Gastrocnemius medialis (tissue), 4 donors: ENCODE results near the gene CD244.

Experiments used
- CTCF ChIP-seq, 5 experiments: fragments of 450-650 bp in 3 of 5; fragments of 200-600 bp in 2 of 5; sonication (generic) in 2 of 5; IDR thresholded peaks in 4 of 5; conservative IDR thresholded peaks in 1 of 5; 1 replicate in 4 of 5; 2 replicates in 1 of 5; pipeline ENCODE4 v1.5.1; 2016 to 2019; ENCODE audit warnings: antibody characterized with exemption in 5 of 5, mild to moderate bottlenecking in 3 of 5, moderate library complexity in 3 of 5
- POLR2A ChIP-seq, 2 donors: fragments of 450-650 bp; IDR thresholded peaks; one replicate each; pipeline ENCODE4 v1.6.1; 2017; ENCODE audit warnings: antibody characterized with exemption in 2 of 2, mild to moderate bottlenecking in 2 of 2, moderate library complexity in 2 of 2

- TF ChIP-seq CTCF (IDR thresholded peaks at IDR 0.05 in 4 of 5, conservative IDR thresholded peaks at IDR 0.05 in 1 of 5): no peak
- no peak for TF ChIP-seq POLR2A (IDR thresholded peaks at IDR 0.05)
These were observed 7.3 kb downstream of the CD244 start for GRCh38 chr1:160855181-160855981.
